NK-92 (cell line): Measurements from ENCODE around the gene MAN1C1.

Experiments used
- DNase-seq: peaks from one replicate; lab custom pipeline; 2025; ENCODE audit not compliant: unreplicated experiment; lab: John Stamatoyannopoulos, UW

Gene MAN1C1

DNA sequence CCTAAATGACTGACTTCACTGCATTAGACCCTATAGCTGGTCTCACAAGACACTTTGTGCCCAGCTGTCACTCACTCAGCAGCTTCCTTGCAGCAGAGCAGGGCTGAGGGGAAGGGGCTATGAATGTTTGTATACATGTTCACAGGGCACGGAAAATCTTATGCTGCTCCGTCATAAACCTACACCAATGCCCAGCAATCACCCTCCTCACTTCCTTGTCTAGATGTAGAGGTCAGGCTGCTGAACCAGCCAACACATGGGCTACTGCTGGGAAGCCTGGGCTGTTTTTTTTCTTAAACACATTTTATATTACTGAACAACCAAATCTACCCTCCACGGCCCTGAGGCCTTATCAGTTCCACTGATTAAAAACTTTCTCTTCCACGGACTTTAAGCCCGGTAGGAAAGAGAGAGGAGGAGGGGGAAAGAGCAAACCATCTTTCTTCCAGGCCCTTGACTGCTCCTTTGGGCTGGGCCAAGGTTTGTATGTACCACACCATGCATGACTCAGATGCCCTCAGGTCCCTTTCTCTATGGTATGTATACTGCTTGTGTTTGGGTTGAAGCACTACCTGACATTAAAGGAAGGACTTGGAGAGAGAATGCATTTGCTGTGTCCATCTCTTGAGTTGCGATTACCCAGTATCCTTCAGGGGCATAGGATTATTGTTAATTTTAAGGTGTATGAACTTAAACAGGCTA is 215.9 kb downstream of the MAN1C1 start:
- DNase-seq = no peak

DNA sequence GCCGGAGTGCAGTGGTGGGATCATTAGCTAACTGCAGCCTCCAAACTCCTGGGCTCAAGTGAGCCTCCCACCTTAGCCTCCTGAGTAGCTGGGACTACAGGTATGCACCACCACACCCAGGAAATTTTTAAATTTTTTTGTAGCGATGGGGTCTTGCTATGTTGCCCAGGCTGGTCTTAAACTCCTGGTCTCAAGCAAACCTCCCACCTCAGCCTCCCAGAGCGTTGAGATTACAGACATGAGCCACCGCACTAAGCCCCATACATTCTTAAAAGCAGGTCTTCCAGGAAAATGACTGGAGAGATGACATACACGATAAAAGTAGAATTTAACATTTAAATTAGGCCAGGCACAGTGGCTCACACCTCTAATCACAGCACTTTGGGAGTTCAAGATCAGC is 216.6 kb downstream of the MAN1C1 start:
- DNase-seq = no peak
